UCSD-AML1 (cell line): ENCODE results near the gene OTOR.

Experiments used
- DNase-seq: peaks from one replicate; lab custom pipeline; 2025; ENCODE audit not compliant: unreplicated experiment; lab: John Stamatoyannopoulos, UW

The OTOR gene

GRCh38 chr20:16747291-16747811, 807 bp upstream of the OTOR start:
- DNase-seq, result no peak

GRCh38 chr20:16749573-16749972, 1.4 kb downstream of the OTOR start:
- DNase-seq, result no peak

- no peak for DNase-seq
Measured at GRCh38 chr20:16752082-16752481, 3.9 kb downstream of the OTOR start.

GRCh38 chr20:16752901-16753300, 4.7 kb downstream of the OTOR start:
- no peak for DNase-seq

- no peak for DNase-seq
Measured at GRCh38 chr20:16758454-16759180, 10.5 kb downstream of the OTOR start.

GRCh38 chr20:16759181-16759563, 11.0 kb downstream of the OTOR start:
- no peak for DNase-seq

GRCh38 chr20:16760431-16761304, 12.5 kb downstream of the OTOR start:
- no peak for DNase-seq

GRCh38 chr20:16761305-16761829, 13.2 kb downstream of the OTOR start:
- DNase-seq, result peak; percentile 26

GRCh38 chr20:16764560-16764959, 16.4 kb downstream of the OTOR start:
- no peak for DNase-seq

GRCh38 chr20:16771213-16771612, 23.1 kb downstream of the OTOR start:
- no peak for DNase-seq

GRCh38 chr20:16775961-16776360, 27.8 kb downstream of the OTOR start:
- no peak for DNase-seq

GRCh38 chr20:16777126-16777525, 29.0 kb downstream of the OTOR start:
- DNase-seq, result no peak

- DNase-seq, result no peak
Measured at GRCh38 chr20:16778159-16778558, 30.0 kb downstream of the OTOR start.

- DNase-seq, result no peak
Measured at GRCh38 chr20:16781496-16781895, 33.3 kb downstream of the OTOR start.

- no peak for DNase-seq
Measured at GRCh38 chr20:16785226-16785625, 37.1 kb downstream of the OTOR start.
